Activated gamma-delta T cell treated with Interleukin-2 at 50 U/mL for 16 hours (primary cell): ENCODE data around the gene TNS3.

ENCODE experiments used
- DNase-seq: peaks from one replicate; pipeline ENCODE4 v3.0.0-alpha.2; 2020

Gene TNS3

GRCh38 chr7:47465191-47465590 lies 116.7 kb downstream of the TNS3 start:
- DNase-seq: no peak

GRCh38 chr7:47464266-47464665 lies 117.6 kb downstream of the TNS3 start:
- DNase-seq: no peak

GRCh38 chr7:47461746-47462145 lies 120.2 kb downstream of the TNS3 start:
- no peak for DNase-seq

GRCh38 chr7:47461161-47461560 lies 120.8 kb downstream of the TNS3 start:
- no peak for DNase-seq

- no peak for DNase-seq
Measured at GRCh38 chr7:47460251-47460989, 121.5 kb downstream of the TNS3 start.

- DNase-seq: no peak
Measured at GRCh38 chr7:47458486-47458885, 123.4 kb downstream of the TNS3 start.

GRCh38 chr7:47458057-47458456 lies 123.9 kb downstream of the TNS3 start:
- no peak for DNase-seq

GRCh38 chr7:47456210-47456955 lies 125.5 kb downstream of the TNS3 start:
- DNase-seq: no peak

GRCh38 chr7:47455872-47456185 lies 126.1 kb downstream of the TNS3 start:
- DNase-seq: no peak

- no peak for DNase-seq
Measured at GRCh38 chr7:47454974-47455871, 126.7 kb downstream of the TNS3 start.

GRCh38 chr7:47454069-47454973 lies 127.6 kb downstream of the TNS3 start:
- DNase-seq: no peak

GRCh38 chr7:47453093-47454061 lies 128.5 kb downstream of the TNS3 start:
- DNase-seq: no peak

GRCh38 chr7:47452715-47453092 lies 129.2 kb downstream of the TNS3 start:
- no peak for DNase-seq

- no peak for DNase-seq
Measured at GRCh38 chr7:47452295-47452694, 129.6 kb downstream of the TNS3 start.

GRCh38 chr7:47451851-47452205 lies 130.1 kb downstream of the TNS3 start:
- DNase-seq: no peak

- no peak for DNase-seq
Measured at GRCh38 chr7:47449810-47450590, 131.9 kb downstream of the TNS3 start.

GRCh38 chr7:47448971-47449370 lies 132.9 kb downstream of the TNS3 start:
- DNase-seq: no peak

- DNase-seq: no peak
Measured at GRCh38 chr7:47447621-47448349, 134.1 kb downstream of the TNS3 start.

- no peak for DNase-seq
Measured at GRCh38 chr7:47446871-47447466, 134.9 kb downstream of the TNS3 start.
